NCI-H2107 (cell line): ENCODE data around the gene SLC35F4.

Experiments
- DNase-seq: peaks from one replicate; lab custom pipeline; 2025; lab: John Stamatoyannopoulos, UW

Gene SLC35F4

DNA sequence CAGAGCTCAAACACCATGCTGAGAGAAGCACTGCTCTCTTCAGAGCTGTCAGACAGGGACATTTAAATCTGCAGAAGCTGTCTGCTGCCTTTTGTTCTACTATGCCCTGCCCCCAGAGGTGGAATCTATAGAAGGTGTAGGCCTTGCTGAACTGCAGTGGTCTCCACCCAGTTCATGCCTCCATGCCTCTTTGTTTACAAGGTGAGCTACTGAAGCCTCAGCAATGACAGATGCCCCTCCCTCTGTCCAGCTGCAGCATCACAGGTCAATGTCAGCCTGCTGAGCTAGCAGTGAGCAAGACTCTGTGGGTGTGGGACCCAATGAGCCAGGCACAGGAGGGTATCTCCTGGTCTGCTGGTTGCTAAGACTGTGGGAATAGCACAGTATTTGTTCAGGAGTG lies 346.8 kb downstream of the SLC35F4 start:
- DNase-seq = no peak
